B cell (primary cell): ENCODE measurements around the gene PCDH1.

ENCODE experiments used
- EZH2 ChIP-seq: IDR thresholded peaks from 2 replicates; pipeline ENCODE4 v1.6.1; 2012; ENCODE audit warnings: borderline replicate concordance, low read depth, mild to moderate bottlenecking, moderate library complexity, low read length; ENCODE audit not compliant: insufficient read depth, poor library complexity, severe bottlenecking
- TF ChIP-seq, protein P1 (sequence below): fragments of 200-600 bp; IDR thresholded peaks from one replicate; pipeline ENCODE4 v1.8.0; 2022; ENCODE audit warnings: antibody characterized with exemption, mild to moderate bottlenecking

DNA sequence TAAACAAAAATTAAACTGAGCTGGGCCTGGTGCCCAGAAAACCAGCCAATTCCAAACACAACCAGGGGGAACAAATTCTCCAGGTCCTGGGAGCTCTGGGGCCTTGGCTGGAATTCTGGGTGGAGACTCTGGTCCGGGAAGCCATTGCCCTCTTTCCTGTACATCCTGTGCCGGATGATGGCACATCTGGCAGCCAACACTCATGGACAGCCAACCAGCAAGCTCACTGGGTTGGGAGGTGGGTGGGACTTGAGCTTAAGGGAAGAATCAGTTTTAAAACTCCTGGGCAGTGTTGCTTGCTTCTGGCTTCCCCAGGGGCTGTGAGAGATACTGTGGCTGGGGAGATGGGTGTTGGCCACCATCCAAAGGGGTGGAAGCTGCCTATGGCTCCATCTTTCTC, 56.1 kb downstream of the PCDH1 start:
- TF ChIP-seq, protein P1, sequence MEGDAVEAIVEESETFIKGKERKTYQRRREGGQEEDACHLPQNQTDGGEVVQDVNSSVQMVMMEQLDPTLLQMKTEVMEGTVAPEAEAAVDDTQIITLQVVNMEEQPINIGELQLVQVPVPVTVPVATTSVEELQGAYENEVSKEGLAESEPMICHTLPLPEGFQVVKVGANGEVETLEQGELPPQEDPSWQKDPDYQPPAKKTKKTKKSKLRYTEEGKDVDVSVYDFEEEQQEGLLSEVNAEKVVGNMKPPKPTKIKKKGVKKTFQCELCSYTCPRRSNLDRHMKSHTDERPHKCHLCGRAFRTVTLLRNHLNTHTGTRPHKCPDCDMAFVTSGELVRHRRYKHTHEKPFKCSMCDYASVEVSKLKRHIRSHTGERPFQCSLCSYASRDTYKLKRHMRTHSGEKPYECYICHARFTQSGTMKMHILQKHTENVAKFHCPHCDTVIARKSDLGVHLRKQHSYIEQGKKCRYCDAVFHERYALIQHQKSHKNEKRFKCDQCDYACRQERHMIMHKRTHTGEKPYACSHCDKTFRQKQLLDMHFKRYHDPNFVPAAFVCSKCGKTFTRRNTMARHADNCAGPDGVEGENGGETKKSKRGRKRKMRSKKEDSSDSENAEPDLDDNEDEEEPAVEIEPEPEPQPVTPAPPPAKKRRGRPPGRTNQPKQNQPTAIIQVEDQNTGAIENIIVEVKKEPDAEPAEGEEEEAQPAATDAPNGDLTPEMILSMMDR = no peak
- TF ChIP-seq EZH2 = no peak
